ENCODE data around the gene CCDC194. TPM values are rescaled to one million over a fixed set of nuclear protein-coding genes. Genes with fewer than 3 reads are reported as not detected.

The CCDC194 gene, protein sequence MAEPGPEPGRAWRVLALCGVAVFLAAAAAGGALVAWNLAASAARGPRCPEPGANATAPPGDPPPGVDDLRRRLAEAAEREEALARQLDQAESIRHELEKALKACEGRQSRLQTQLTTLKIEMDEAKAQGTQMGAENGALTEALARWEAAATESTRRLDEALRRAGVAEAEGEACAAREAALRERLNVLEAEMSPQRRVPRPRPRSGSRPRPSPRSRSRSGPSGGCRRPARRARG
- total RNA-seq, result 1 to 10 TPM; 4.9 to 7.0 TPM

DNA sequence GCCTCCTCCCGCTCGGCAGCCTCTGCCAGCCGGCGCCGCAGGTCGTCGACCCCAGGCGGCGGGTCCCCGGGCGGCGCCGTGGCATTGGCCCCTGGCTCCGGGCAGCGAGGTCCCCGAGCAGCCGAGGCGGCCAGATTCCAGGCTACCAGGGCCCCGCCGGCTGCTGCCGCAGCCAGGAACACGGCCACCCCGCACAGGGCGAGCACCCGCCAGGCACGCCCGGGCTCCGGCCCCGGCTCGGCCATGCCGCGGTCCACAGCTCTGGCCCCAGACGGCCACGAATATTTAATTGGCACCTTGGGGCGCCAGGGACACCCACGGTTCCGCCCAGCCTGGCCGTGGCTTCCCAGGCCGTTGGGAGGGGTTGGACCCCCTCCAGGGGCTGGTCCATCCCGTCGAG, at the start of gene CCDC194:
Gene CCDC194, minus strand, starts transcription at position 283 of the 400 bp plus-strand sequence. Its CDS starts 38 bp downstream, at position 245.
- no peak for DNase-seq
- Mint-ChIP-seq H3K36me3 (ENCODE audit: low read depth) (peaks cover 22% of the 10 kb centered on the region), H3K27ac (peak within 1 kb of the TSS; percentile 72), H3K27me3 (peaks cover 19% of the 10 kb centered on the region), H3K4me3 (no peak within 1 kb of the TSS), H3K9me3 (no peaks in the 10 kb centered on the region), H3K4me1 (peaks cover 31% of the 10 kb centered on the region)
- ChIA-PET CTCF (interaction anchor here (0.6 to 4.3 kb wide), 6 partner anchors 8 to 72 kb away, joined by 3 to 14 read pairs (median 4); partner anchors contain the start of gene BST2), POLR2A (interaction anchor here (0.7 to 2.9 kb wide), 2 partner anchors 10 to 1177 kb away, joined by 3 to 23 read pairs; partner anchors contain the start of gene BST2)

DNA sequence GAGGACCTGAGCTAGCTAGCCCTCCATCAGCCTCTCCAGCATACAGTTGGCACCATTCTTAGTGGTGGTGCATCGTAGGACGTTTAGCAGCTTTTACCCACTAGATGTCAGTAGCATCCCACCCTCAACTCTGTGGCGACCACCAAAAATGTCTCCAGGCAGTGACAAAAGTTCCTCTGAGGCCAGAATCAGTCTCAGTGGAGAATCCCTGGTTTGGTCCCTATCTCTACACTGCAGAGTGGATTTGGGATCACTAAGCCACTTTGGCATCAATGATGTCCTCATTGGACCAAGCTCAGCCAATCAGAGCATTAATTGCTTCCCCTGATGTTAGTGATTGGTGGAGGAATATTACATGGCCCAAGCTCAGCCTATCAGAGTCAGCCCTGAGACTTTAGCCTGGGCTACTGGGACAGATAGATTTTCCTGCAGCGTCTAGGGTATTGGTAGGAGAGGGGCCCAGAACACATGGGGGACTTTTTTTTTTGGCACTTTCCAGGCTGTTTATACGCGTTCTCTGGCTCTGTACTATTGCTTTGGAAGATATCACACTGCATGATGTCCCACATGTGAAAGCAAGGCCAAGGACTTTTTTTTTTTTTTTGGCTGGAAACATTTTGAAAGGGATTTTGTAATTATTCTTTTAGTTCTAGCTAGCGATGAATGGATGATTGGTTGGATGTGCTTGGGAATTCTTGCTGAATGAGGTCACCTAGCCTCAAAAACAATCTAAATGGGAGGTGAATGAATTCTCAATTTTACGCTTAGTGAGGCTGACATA, 47.4 kb upstream of the CCDC194 start:
- Mint-ChIP-seq H3K4me3 (no peak overlapping the region), H3K27ac (no peak overlapping the region), H3K36me3 (ENCODE audit: low read depth) (no peaks in the 10 kb centered on the region), H3K27me3 (no peaks in the 10 kb centered on the region), H3K9me3 (peaks cover 3% of the 10 kb centered on the region), H3K4me1 (no peaks in the 10 kb centered on the region)
- CTCF ChIA-PET, result interaction anchor here (0.5 to 1.8 kb wide), 10 partner anchors 8 to 131 kb away, joined by 3 to 13 read pairs (median 4); partner anchors contain the start of gene MVB12A
- POLR2A ChIA-PET, result interaction anchor here (0.8 kb wide), 1 partner anchor 36 kb away, joined by 3 read pairs; the partner anchor contains the start of gene BST2
- DNase-seq, result no peak

DNA sequence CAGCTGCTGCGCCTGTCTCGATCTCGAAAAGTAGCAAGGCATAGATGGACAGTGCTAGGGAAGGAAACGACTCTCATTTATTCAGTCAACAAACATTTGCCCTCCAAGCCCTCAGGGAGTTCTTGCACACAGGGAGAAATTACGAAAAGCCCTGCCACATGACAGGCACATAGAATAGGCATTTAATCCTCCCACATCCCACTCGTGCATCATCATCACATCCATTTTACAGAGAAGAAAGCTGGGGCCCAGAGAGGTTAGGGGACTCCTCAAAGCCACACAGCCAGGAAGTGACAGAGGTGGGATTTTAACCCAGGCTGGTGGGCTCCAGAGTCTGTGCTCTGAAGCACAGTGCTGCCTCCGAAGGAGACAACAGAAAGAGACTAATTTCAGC, 42.9 kb upstream of the CCDC194 start:
- no peaks in the 10 kb centered on the region for H3K36me3 Mint-ChIP-seq (ENCODE audit: low read depth)
- no peak overlapping the region for H3K27ac Mint-ChIP-seq
- CTCF ChIA-PET, result interaction anchor here (2.2 kb wide), 1 partner anchor 29 kb away, joined by 6 read pairs; no protein-coding TSS in a partner anchor
- H3K27me3 Mint-ChIP-seq, result no peaks in the 10 kb centered on the region
- peaks cover 3% of the 10 kb centered on the region for H3K9me3 Mint-ChIP-seq
- no peak overlapping the region for H3K4me3 Mint-ChIP-seq
- no peak for DNase-seq
- no peaks in the 10 kb centered on the region for H3K4me1 Mint-ChIP-seq
- POLR2A ChIA-PET, result no interaction called here

DNA sequence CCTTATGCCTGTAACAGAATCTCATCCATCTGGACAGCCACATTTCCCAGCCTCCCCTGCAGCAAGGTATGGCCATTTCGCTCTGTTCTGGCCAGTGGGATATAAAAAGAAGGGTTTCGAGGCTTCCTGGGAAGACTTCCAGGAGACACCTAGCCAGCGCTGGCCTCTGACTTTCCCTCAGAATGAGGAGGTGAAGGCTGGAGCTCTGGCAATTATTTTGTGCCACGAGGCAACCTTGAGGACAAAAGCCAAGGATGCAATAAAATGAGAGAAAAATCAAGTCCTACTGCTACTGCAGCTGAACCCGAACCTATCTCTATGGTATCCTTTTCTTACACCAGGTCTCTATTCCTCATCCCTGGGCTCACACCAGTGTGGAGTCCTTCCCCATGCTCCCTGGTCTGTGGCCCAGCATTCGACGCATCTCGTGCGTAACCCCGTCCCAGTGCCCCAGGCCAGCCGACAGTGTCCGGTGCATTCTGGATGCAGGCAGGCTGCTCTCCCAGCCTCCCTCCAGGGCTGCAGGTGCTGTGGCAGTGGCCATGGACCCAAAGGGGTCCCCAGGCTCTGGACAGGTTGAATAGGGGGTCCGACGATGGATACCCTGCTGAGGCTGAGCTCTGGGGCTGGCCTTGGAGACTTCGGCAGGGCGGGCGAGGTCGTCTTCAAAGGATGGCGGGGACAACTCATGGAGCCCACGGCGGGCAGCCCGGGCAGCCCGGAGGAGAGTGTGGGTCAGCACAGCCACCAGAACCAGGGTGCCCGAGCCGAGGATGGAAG, 42.3 kb upstream of the CCDC194 start:
- Mint-ChIP-seq H3K36me3 (ENCODE audit: low read depth) (no peaks in the 10 kb centered on the region), H3K27me3 (no peaks in the 10 kb centered on the region), H3K4me3 (no peak overlapping the region), H3K27ac (no peak overlapping the region), H3K9me3 (peaks cover 2% of the 10 kb centered on the region), H3K4me1 (no peaks in the 10 kb centered on the region)
- DNase-seq, result no peak
- CTCF ChIA-PET, result interaction anchor here (2.2 kb wide), 1 partner anchor 29 kb away, joined by 6 read pairs; no protein-coding TSS in a partner anchor
- POLR2A ChIA-PET, result no interaction called here

DNA sequence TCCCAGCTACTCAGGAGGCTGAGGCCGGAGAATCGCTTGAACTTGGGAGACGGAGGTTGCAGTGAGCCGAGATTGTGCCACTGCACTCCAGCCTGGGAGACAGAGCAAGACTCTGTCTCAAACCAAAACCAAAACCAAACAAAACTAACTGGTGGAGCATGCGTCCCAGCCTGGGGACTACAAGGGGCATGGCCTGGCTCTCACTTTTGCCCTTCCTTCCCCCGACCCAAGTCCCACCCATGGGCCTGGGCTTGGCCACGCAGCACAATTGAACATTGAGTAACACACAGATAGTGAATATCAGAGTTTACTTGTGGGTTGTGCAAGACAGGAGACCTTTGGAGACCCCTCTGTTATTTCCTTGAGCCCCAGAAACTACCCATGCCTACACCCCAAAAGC, 41.2 kb upstream of the CCDC194 start:
- CTCF ChIA-PET, result no interaction called here
- Mint-ChIP-seq H3K9me3 (no peaks in the 10 kb centered on the region), H3K36me3 (ENCODE audit: low read depth) (no peaks in the 10 kb centered on the region), H3K4me1 (no peaks in the 10 kb centered on the region), H3K27me3 (no peaks in the 10 kb centered on the region), H3K27ac (no peak overlapping the region), H3K4me3 (no peak overlapping the region)
- POLR2A ChIA-PET, result no interaction called here
- no peak for DNase-seq

DNA sequence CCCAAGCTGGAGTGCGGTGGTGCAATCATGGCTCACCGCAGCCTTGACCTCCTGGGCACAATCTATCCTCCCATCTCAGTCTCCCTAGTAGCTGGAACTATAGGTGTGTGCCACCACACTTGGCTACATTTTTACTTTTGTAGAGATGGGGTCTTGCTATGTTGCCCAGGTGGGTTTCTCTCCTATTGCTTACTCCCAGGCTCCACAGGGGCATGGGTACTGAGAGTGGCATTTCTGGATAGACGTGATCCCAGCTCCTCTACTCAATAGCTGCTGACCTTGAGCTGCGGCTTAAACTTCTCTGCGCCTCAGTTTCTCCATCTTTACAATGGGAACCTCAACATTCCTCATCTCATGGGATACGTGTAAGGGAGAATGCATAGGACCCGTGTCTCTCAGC, 37.4 kb upstream of the CCDC194 start:
- H3K4me3 Mint-ChIP-seq, result no peak overlapping the region
- no peaks in the 10 kb centered on the region for H3K9me3 Mint-ChIP-seq
- ChIA-PET CTCF (no interaction called here), POLR2A (no interaction called here)
- DNase-seq, result no peak
- H3K36me3 Mint-ChIP-seq (ENCODE audit: low read depth), result no peaks in the 10 kb centered on the region
- H3K27ac Mint-ChIP-seq, result no peak overlapping the region
- H3K27me3 Mint-ChIP-seq, result no peaks in the 10 kb centered on the region
- H3K4me1 Mint-ChIP-seq, result no peaks in the 10 kb centered on the region

DNA sequence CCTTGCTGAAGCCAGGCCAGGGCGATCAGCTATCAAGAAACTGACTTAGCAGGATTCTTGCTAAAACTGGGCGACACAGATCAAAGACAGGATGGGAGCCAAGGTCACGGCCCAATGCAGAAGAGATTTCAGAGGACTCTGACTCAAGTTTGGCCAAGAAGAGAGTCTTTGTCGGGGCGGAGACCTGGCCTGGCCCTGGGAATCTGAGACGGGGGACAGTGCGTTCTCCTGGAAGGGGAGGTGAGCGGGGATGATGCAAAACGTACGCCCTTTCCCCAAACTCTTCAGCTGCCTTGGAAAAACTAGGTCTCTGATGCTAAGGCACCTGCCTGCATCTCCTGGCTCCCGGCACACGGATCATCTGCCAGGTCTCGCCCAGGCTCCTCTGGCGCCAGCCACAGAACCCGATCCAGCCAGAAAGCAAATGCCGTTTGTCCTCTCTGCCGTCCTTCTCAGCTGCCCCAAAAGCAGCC, 35.7 kb upstream of the CCDC194 start:
- ChIA-PET CTCF (interaction anchor here (1.2 to 1.5 kb wide), 2 partner anchors 36 to 66 kb away, joined by 4 read pairs; no protein-coding TSS in a partner anchor), POLR2A (interaction anchor here (1.6 kb wide), 1 partner anchor 10 kb away, joined by 4 read pairs; the partner anchor contains the start of gene MVB12A)
- Mint-ChIP-seq H3K36me3 (ENCODE audit: low read depth) (no peaks in the 10 kb centered on the region), H3K4me1 (no peaks in the 10 kb centered on the region), H3K27me3 (no peaks in the 10 kb centered on the region), H3K9me3 (no peaks in the 10 kb centered on the region), H3K27ac (no peak overlapping the region), H3K4me3 (no peak overlapping the region)
- no peak for DNase-seq

DNA sequence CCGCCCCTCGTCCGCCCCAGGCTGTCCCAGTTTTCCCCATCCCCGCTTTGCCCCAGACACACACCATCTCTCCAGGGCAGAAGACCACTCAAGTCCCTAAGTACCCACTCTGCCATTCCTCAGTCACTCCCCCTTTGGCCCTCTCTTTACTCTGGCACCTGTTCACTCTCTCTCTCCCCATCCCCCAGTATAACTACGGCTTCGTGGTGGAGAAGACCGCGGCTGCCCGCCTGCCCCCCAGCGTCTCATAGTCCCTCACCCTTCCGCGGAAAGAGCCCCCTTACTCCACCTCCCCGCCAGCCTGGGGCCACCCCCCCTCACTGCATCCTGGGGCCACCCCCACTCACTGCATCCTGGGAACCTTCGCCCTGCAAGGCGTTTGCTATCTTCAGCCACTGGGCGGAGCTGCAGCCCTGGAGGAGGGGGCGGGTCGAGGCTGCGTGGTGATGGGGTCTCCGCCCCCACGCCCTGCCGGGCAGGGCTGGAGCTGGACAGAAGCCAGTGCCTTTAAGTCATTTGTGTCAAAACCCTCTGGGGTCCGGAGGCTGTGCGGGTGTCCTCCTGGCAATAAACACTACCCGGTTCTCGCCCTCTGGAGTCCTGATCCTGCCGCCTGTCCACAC, 30.9 kb upstream of the CCDC194 start:
- Mint-ChIP-seq H3K27me3 (no peaks in the 10 kb centered on the region), H3K4me3 (no peak overlapping the region), H3K36me3 (ENCODE audit: low read depth) (peaks cover 8% of the 10 kb centered on the region), H3K9me3 (no peaks in the 10 kb centered on the region), H3K4me1 (peaks cover 11% of the 10 kb centered on the region), H3K27ac (no peak overlapping the region)
- ChIA-PET POLR2A (no interaction called here), CTCF (no interaction called here)
- peak; percentile 44 for DNase-seq

DNA sequence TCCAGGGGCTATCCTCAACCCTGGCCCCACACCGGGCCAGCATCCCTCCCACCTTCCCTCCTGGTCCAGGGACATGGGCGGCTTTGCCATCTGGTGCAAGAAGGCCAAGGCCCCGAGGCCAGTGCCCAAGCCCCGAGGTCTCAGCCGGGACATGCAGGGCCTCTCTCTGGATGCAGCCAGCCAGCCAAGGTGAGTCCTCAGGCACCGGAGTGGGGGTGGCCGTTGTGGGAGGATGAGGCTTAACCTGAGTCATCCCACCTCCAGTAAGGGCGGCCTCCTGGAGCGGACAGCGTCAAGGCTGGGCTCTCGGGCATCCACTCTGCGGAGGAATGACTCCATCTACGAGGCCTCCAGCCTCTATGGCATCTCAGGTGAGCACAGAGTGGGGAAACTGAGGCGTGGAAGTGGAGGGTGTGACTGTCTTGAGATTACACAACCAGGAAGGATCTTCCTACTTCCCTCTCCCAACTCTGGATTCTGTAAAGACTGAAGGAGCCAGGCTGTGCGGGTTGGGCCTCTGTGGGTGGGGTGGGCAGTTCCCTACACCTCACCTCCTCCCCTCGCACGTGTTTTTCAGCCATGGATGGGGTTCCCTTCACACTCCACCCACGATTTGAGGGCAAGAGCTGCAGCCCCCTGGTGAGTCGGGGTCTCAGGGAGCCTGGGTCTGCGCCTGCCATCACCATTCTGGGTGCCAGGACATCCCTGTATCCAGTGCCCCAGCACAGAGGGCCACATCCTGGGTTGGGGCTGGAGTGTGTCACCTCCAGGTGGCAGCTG, 29.6 kb upstream of the CCDC194 start:
- ChIA-PET POLR2A (no interaction called here), CTCF (interaction anchor here (0.6 to 0.7 kb wide), 2 partner anchors 123 to 156 kb away, joined by 3 to 4 read pairs; partner anchors contain the start of gene BABAM1)
- Mint-ChIP-seq H3K36me3 (ENCODE audit: low read depth) (peaks cover 8% of the 10 kb centered on the region), H3K27me3 (no peaks in the 10 kb centered on the region), H3K4me3 (no peak overlapping the region), H3K27ac (no peak overlapping the region), H3K4me1 (peaks cover 22% of the 10 kb centered on the region), H3K9me3 (no peaks in the 10 kb centered on the region)
- DNase-seq, result no peak

DNA sequence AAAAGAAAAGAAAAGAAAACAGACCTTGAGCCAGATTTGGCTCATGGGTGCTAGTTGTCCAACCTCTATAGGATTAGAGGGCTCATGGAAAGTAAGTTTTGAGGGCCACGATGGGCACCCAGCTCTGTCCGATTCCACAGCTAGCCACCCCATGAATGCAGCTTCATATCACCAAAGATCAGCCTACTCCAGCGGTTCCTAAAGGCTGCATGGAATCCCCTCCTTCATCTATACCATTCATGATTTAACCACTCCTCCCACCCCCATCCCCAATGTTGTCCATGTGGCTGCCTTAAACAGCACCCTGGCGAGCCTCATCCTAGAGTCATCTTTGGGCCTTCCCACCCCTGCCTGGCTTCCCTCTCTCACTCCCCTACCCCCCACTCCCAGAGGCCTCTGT, 27.9 kb upstream of the CCDC194 start:
- Mint-ChIP-seq H3K36me3 (ENCODE audit: low read depth) (peaks cover 11% of the 10 kb centered on the region), H3K27ac (no peak overlapping the region), H3K4me1 (peaks cover 24% of the 10 kb centered on the region), H3K4me3 (no peak overlapping the region), H3K9me3 (no peaks in the 10 kb centered on the region), H3K27me3 (no peaks in the 10 kb centered on the region)
- CTCF ChIA-PET, result interaction anchor here (0.7 to 1.2 kb wide), 2 partner anchors 26 to 437 kb away, joined by 3 to 5 read pairs; partner anchors contain the start of genes RPL18A and TMEM221
- no peak for DNase-seq
- POLR2A ChIA-PET, result interaction anchor here (5.4 kb wide), 1 partner anchor 15 kb away, joined by 62 read pairs; the partner anchor contains the start of gene BST2

DNA sequence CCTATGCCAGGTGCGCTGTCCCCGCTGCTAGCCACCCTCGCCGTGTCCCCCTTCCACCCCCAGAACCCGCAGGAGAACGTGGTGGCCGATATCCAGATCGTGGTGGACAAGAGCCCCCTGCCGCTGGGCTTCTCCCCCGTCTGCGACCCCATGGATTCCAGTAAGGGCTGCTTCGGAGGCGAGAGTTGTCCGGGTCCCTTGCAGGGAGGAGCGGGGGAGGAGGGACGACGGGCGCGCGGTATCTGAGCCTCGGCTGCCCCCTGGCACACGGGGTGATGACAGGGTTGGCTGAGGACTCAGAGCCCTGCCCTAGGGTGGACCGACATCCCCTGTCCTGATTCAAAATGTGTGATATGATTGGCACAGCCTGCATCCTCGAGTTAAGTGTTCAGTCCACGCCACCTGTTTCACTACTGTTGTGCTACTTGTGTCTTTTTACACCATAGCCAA, 26.5 kb upstream of the CCDC194 start:
- Mint-ChIP-seq H3K4me3 (peak overlapping the region; percentile 84), H3K27ac (peak overlapping the region; percentile 75), H3K27me3 (no peaks in the 10 kb centered on the region), H3K36me3 (ENCODE audit: low read depth) (peaks cover 18% of the 10 kb centered on the region), H3K4me1 (peaks cover 26% of the 10 kb centered on the region), H3K9me3 (no peaks in the 10 kb centered on the region)
- DNase-seq, result peak; percentile 38
- ChIA-PET CTCF (interaction anchor here (1.0 to 2.6 kb wide), 6 partner anchors 10 to 142 kb away, joined by 3 to 14 read pairs (median 4); partner anchors contain the start of genes BST2 and TMEM221), POLR2A (interaction anchor here (1.0 to 5.4 kb wide), 6 partner anchors 14 to 115 kb away, joined by 3 to 62 read pairs (median 4); partner anchors contain the start of genes BST2, DDA1, MRPL34 and PGLS)
